ENCODE results near the gene SMIM8.

Gene SMIM8

DNA sequence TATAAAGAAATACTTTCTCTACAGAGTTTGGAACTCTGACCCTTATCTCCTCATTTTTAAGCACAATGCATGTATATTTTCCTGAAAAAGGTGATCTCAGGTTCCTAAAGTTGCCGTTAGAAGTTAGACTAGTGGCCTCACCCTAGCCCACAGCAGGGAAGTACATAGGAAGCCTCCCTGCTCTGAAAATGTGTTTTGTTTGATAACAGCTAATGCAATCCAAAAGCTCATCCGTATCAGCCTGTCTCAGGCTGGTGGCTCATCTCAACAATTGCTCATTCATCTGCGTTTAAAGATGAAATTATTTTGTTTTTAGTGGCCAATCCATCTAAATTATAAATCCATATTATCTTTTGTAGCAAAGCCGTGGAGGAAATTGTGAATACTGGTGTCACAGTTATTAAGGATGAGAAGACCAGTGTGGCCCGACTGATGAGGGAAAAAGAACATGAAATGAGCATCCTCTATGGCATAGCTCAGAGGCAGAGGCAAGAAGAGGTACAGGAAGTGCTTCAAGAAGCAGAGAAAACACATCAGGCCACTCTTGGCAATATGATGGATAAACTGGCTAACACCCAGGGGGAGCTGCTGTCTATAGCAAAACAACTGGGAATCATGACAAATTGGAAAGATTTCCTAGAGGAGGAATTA is 42.3 kb downstream of the SMIM8 start:
- H3K27ac ChIP-seq, result no peak overlapping the region
- DNase-seq (ENCODE audit: low spot score), result no peak
- H3K4me3 ChIP-seq, result no peak overlapping the region
- TF ChIP-seq, protein P1, sequence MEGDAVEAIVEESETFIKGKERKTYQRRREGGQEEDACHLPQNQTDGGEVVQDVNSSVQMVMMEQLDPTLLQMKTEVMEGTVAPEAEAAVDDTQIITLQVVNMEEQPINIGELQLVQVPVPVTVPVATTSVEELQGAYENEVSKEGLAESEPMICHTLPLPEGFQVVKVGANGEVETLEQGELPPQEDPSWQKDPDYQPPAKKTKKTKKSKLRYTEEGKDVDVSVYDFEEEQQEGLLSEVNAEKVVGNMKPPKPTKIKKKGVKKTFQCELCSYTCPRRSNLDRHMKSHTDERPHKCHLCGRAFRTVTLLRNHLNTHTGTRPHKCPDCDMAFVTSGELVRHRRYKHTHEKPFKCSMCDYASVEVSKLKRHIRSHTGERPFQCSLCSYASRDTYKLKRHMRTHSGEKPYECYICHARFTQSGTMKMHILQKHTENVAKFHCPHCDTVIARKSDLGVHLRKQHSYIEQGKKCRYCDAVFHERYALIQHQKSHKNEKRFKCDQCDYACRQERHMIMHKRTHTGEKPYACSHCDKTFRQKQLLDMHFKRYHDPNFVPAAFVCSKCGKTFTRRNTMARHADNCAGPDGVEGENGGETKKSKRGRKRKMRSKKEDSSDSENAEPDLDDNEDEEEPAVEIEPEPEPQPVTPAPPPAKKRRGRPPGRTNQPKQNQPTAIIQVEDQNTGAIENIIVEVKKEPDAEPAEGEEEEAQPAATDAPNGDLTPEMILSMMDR (IDR thresholded peaks at IDR 0.05), result no peak

DNA sequence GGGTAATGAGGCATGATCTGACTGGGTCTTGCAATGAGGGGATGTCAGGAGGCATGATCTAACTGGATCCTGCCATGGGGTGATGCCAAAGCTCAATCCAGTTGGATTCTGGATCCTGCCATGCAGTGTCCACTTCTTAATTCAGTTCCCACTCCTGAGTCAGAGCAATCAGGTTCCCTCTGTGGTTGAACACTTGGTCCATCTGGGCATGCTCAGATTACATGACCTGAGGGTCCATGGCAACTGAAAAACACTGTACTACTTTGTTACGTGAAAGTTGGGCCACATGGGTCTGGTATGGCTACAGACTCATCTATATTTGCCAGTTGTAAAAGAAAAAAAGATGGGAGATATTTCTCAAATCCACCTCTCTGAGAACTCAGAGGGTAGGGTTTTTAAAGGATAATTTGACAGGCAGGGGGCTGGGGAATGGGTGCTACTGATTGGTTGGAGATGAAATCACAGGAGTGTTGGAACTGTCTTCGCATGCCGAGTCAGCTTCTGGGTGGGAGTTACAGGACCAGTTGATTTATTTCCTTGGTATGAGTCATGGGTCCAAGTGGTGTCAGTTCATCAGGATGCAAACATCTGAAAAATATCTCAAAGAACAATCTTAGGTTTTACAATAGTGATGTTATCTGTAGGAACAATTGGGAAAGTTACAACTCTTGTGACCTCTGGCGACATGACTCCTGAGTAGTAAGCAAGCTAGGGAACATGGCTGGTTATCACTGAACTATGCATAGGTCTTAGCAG is 43.9 kb downstream of the SMIM8 start:
- no peak for DNase-seq (ENCODE audit: low spot score)
- Histone ChIP-seq H3K27ac (no peak overlapping the region), H3K4me3 (no peak overlapping the region)
- TF ChIP-seq, protein P1 (IDR thresholded peaks at IDR 0.05), result no peak

DNA sequence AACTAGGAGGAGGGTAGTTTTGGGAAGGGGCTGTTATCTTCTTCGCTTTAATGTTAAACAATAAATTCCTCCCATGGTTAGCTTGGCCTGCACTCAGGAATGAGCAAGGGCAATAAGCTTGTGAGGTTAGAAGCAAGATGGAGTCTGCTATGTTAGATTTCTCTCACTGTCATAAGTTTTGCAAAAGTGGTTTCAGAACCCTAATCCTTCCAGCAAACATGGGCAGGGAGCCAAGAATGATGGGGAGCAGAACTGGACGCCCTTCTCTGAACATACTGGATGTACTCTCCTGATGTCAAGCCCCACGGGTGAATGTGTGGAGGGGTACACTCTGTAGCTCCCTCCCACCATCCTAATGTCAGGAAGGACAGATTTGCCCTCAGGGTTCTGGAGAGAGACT is 44.5 kb downstream of the SMIM8 start:
- TF ChIP-seq, protein P1 (IDR thresholded peaks at IDR 0.05), result no peak
- DNase-seq (ENCODE audit: low spot score), result no peak
- no peak overlapping the region for H3K4me3 ChIP-seq
- H3K27ac ChIP-seq, result no peak overlapping the region

DNA sequence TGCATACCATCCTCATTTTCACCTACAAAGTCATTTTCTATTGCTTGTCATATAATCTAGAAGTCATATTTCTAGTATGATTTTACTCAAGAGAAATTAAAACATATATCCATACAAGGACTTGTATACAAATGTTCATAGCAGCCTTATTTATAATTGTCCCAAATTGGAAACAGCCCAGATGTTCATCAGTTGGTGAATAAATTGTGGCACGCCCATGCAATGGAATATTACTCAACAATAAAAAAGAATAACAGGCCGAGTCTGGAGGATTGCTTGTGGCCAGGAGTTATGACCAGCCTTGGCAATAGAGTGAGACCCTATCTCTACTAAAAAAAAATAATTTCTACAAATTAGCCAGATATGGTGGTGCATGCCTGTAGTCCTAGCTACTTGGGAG is 51.0 kb downstream of the SMIM8 start:
- no peak overlapping the region for H3K4me3 ChIP-seq
- DNase-seq (ENCODE audit: low spot score), result no peak
- H3K27ac ChIP-seq, result no peak overlapping the region
- TF ChIP-seq, protein P1 (IDR thresholded peaks at IDR 0.05), result no peak

DNA sequence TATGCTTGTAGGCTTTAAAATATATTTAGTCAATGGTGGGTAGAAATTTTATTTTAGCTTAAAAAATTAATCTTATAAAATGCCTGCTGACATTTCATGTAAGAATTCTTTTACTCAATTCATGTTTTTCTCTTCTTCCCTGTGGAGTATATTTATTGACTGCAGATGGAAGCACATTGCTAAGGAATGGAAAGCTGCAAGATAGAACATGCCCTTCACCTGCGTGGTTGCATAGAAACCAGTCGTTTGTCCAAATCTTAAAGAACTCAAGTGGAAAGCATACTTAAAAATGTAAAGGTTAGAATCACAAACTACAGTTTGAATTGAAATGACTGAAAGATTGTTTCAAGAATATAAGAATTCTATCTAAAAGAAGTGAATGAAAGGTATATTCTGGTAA is 52.9 kb downstream of the SMIM8 start:
- Histone ChIP-seq H3K27ac (no peak overlapping the region), H3K4me3 (no peak overlapping the region)
- no peak for DNase-seq (ENCODE audit: low spot score)
- TF ChIP-seq, protein P1 (IDR thresholded peaks at IDR 0.05), result no peak

DNA sequence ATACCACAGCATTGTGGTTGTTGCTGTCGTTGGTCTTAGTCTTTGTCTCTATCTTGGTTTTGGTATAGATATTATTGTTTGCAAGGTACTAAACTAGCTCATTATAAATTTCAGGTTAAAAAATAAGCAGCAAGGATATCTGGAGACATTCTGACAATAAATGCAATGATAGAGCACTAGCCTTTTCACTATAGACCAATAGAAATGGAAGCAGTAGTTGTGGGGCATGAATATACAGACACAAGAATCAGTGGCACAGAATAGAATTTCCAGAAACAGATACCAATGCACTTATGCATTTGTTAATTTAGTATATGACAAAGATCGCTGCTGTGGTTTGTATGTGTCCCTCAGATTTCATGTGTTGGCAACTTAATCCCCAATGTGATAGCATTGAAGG is 54.3 kb downstream of the SMIM8 start:
- Histone ChIP-seq H3K4me3 (no peak overlapping the region), H3K27ac (no peak overlapping the region)
- no peak for DNase-seq (ENCODE audit: low spot score)
- TF ChIP-seq, protein P1 (IDR thresholded peaks at IDR 0.05), result no peak

DNA sequence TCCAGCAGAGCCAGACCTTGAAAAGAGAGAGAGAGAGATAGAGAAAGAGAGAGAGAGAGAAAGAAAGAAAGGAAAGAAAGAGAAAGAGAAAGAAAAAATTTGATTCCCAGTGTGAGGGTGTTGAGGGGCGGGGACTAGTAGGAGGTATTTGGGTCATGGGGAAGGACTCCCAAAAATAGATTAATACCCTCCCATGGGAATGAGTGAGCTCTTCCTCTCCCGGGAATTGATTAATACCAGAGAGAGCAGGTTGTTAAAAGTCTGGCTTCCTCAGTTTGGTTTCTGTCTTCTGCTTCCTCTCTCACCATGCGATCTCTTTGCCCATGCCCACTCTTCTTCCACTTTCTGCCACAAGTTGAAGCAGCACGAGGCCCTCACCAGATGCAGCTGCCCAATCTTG is 56.6 kb downstream of the SMIM8 start:
- TF ChIP-seq, protein P1 (IDR thresholded peaks at IDR 0.05), result no peak
- H3K4me3 ChIP-seq, result no peak overlapping the region
- no peak for DNase-seq (ENCODE audit: low spot score)
- no peak overlapping the region for H3K27ac ChIP-seq
